ENCODE data around the gene FBXW8. TPM values are rescaled to one million over a fixed set of nuclear protein-coding genes. Genes with fewer than 3 reads are reported as not detected.

Gene FBXW8
- total RNA-seq, 1 donor from 2014 or later, result 40.0 TPM

DNA sequence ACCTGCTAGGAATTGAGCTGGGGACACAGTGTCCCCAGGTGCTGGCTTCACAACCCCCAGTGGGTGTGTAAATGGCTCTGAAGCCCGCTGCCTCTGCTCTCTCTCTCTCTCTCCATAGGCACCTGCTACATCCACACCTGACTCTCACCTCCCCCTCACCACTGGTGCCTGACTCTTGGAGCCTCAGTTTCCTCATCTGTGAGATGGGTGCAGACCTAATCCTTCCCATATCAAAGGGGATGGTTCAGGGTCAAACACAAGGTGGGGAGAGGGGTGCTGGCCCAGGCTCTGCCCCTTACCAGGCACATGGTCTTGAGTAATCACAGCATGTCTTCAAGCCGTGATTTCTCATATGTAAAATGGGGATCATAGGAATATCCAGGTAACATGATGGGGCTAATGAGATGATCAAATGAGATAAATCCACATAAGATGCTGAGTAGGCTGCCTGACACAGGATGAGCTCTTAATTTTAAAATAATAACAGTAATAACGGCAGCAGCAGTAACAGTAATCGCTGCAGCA is 150.9 kb downstream of the FBXW8 start:
- Mint-ChIP-seq H3K27ac (no peak overlapping the region), H3K9me3 (no peaks in the 10 kb centered on the region), H3K27me3 (ENCODE audit: low read depth) (peaks cover 2% of the 10 kb centered on the region), H3K36me3 (no peaks in the 10 kb centered on the region), H3K4me3 (no peak overlapping the region), H3K4me1 (peaks cover 21% of the 10 kb centered on the region)
- TF ChIP-seq, protein P1, sequence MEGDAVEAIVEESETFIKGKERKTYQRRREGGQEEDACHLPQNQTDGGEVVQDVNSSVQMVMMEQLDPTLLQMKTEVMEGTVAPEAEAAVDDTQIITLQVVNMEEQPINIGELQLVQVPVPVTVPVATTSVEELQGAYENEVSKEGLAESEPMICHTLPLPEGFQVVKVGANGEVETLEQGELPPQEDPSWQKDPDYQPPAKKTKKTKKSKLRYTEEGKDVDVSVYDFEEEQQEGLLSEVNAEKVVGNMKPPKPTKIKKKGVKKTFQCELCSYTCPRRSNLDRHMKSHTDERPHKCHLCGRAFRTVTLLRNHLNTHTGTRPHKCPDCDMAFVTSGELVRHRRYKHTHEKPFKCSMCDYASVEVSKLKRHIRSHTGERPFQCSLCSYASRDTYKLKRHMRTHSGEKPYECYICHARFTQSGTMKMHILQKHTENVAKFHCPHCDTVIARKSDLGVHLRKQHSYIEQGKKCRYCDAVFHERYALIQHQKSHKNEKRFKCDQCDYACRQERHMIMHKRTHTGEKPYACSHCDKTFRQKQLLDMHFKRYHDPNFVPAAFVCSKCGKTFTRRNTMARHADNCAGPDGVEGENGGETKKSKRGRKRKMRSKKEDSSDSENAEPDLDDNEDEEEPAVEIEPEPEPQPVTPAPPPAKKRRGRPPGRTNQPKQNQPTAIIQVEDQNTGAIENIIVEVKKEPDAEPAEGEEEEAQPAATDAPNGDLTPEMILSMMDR (IDR thresholded peaks at IDR 0.05; ENCODE audit: unreplicated experiment), result no peak
- no peak for DNase-seq (ENCODE audit: low spot score in 2 of 2, unreplicated experiment in 2 of 2)

DNA sequence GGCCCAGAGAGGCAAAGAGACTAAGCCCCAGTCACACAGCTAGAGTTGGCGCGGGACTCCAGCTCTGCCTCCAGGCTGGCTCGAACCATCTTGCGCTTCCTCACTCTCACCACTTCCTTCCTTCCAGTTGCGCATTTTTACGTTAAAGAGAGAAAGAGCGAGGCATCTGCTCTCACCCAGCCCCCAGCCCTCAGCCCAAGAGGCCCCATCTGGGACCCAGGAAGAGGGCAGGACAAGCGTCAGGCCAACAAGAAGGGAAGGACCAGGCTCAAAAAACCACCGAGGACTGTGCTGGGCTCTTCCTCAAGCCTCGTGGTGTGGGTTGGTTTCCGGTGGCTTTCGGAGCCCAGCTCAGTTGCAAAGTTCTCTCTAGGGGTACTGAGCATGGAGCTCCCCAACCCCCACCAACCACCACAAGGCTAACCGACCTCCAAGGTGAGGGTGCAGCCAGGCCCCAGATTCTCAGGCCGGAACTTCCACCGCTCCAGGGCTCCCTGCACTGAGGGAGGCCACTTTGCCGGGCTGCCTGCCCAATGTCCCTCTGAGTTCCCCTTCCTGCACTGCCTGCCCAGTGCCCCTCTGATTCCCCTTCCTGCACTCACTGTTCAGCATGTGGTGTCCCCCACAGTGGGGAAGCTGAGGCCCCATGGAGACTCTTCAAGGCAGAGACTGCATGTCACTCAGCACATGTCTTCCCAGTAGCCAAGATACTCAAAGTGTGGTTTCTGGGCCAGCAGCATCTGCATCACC is 152.6 kb downstream of the FBXW8 start:
- Mint-ChIP-seq H3K9me3 (no peaks in the 10 kb centered on the region), H3K36me3 (no peaks in the 10 kb centered on the region), H3K27ac (no peak overlapping the region), H3K4me3 (no peak overlapping the region), H3K27me3 (ENCODE audit: low read depth) (peaks cover 2% of the 10 kb centered on the region), H3K4me1 (peaks cover 21% of the 10 kb centered on the region)
- TF ChIP-seq, protein P1 (IDR thresholded peaks at IDR 0.05; ENCODE audit: unreplicated experiment), result no peak
- no peak for DNase-seq (ENCODE audit: low spot score in 2 of 2, unreplicated experiment in 2 of 2)

DNA sequence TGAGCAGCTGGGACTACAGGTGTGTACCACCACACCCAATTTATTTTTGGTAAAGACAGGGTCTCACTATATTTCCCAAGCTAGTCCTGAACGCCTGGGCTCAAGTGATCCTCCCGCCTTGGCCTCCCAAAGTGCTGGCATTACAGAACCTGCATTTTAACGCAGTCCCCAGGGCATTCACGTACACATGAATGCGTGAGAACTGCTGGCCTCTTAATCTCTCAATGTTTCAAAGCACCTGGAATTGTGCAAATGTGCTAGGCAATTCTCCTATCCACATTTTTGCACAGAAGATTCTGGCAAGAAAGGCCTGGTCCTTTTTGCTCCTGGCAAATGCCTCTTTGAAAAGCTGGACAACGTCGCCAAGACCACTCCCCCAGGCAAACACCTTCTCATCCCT is 153.3 kb downstream of the FBXW8 start:
- peaks cover 2% of the 10 kb centered on the region for H3K27me3 Mint-ChIP-seq (ENCODE audit: low read depth)

DNA sequence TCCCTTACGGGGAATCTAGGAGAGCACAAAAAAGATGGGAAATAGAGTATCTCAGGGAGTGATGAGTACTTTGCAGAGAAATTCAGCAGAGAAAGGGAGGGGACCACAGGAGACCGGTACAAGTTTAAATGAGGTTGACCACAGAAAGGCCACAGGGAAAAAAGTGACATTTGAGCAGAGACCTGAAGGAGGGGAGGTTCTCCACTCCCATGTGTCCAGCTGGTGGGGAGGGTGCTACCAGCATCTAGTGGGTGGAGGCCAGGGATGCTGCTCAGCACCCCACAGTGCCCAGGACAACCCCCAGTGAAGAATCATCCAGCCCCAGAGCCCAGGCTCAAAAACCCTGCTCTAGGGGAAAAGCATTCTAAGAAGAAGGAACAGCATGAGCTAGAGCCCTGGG is 153.8 kb downstream of the FBXW8 start:
- Mint-ChIP-seq H3K9me3 (no peaks in the 10 kb centered on the region), H3K4me1 (peaks cover 21% of the 10 kb centered on the region), H3K36me3 (no peaks in the 10 kb centered on the region), H3K27me3 (ENCODE audit: low read depth) (peaks cover 2% of the 10 kb centered on the region), H3K27ac (no peak overlapping the region), H3K4me3 (no peak overlapping the region)
- TF ChIP-seq, protein P1 (IDR thresholded peaks at IDR 0.05; ENCODE audit: unreplicated experiment), result no peak
- no peak for DNase-seq (ENCODE audit: low spot score in 2 of 2, unreplicated experiment in 2 of 2)

More for the DNA sequence above, 153.3 kb downstream of the FBXW8 start:
- TF ChIP-seq, protein P1 (IDR thresholded peaks at IDR 0.05; ENCODE audit: unreplicated experiment), result no peak
- no peaks in the 10 kb centered on the region for H3K36me3 Mint-ChIP-seq
- H3K4me3 Mint-ChIP-seq, result no peak overlapping the region
- peaks cover 21% of the 10 kb centered on the region for H3K4me1 Mint-ChIP-seq
- H3K9me3 Mint-ChIP-seq, result no peaks in the 10 kb centered on the region
- H3K27ac Mint-ChIP-seq, result no peak overlapping the region
- no peak for DNase-seq (ENCODE audit: low spot score in 2 of 2, unreplicated experiment in 2 of 2)

DNA sequence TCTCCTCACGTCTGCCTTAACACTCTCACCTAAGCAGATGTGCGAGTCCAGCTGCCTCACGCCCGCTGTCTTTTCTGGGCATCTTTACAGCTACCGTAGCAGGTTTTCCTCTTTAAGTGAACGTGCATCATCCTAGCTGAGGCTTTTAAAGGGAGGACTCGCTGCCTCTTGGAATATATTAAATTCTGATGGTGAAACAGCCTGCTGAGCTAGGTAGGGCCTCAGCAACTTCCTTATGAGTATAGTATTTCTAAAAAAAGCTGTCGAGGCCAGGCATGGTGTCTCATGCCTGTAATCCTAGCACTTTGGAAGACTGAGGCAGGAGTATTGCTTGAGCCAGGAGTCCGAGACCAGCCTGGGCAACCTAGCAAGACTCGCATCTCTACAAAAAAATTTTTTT is 156.3 kb downstream of the FBXW8 start:
- H3K4me3 Mint-ChIP-seq, result no peak overlapping the region
- peaks cover 12% of the 10 kb centered on the region for H3K4me1 Mint-ChIP-seq
- H3K27ac Mint-ChIP-seq, result no peak overlapping the region
- no peak for DNase-seq (ENCODE audit: low spot score in 2 of 2, unreplicated experiment in 2 of 2)
- H3K27me3 Mint-ChIP-seq (ENCODE audit: low read depth), result peaks cover 2% of the 10 kb centered on the region
- TF ChIP-seq, protein P1 (IDR thresholded peaks at IDR 0.05; ENCODE audit: unreplicated experiment), result no peak
- H3K9me3 Mint-ChIP-seq, result no peaks in the 10 kb centered on the region
- no peaks in the 10 kb centered on the region for H3K36me3 Mint-ChIP-seq
